Smooth muscle cell (in vitro differentiated cells): ENCODE data around the gene RAET1G. TPM values are rescaled to one million over a fixed set of nuclear protein-coding genes. Genes with fewer than 3 reads are reported as not detected.
"Not testable (repeated sequence)": the region's sequence is repeated elsewhere in the genome, so short reads cannot be mapped to it uniquely, and the experiment has no call there.

ENCODE experiments used
- DNase-seq: peaks from one replicate; lab custom pipeline; 2025; ENCODE audit not compliant: unreplicated experiment; lab: John Stamatoyannopoulos, UW
- H2AFZ ChIP-seq: fragments of 200-600 bp; sonication (generic); 2 replicates; pipeline ENCODE4 v1.6.0; 2016; ENCODE audit warnings: antibody characterized with exemption, low read depth, mild to moderate bottlenecking
- H3F3A ChIP-seq: fragments of 200-600 bp; sonication (generic); 2 replicates; pipeline ENCODE4 v1.6.0; 2017; ENCODE audit warnings: antibody characterized with exemption, low read depth
- H3K27ac ChIP-seq: fragments of 200-600 bp; sonication (generic); 2 replicates; pipeline ENCODE4 v1.5.1; 2016; ENCODE audit warnings: low read depth, mild to moderate bottlenecking
- H3K27me3 ChIP-seq: fragments of 200-600 bp; sonication (generic); 2 replicates; pipeline ENCODE4 v1.6.1; 2016; ENCODE audit warnings: low read depth, mild to moderate bottlenecking
- H3K36me3 ChIP-seq: fragments of 200-600 bp; sonication (generic); 2 replicates; pipeline ENCODE4 v1.5.1; 2016; ENCODE audit warnings: low read depth
- H3K4me1 ChIP-seq: fragments of 200-600 bp; sonication (generic); 2 replicates; pipeline ENCODE4 v1.5.1; 2016; ENCODE audit warnings: low read depth
- H3K4me2 ChIP-seq: fragments of 200-600 bp; sonication (generic); 2 replicates; pipeline ENCODE4 v1.6.0; 2016; ENCODE audit warnings: mild to moderate bottlenecking
- H3K4me3 ChIP-seq: fragments of 200-600 bp; sonication (generic); 2 replicates; pipeline ENCODE4 v1.5.1; 2016; ENCODE audit warnings: mild to moderate bottlenecking
- H3K79me2 ChIP-seq: fragments of 200-600 bp; sonication (generic); 2 replicates; pipeline ENCODE4 v1.6.0; 2016; ENCODE audit warnings: low read depth, mild to moderate bottlenecking
- H3K9ac ChIP-seq: fragments of 200-600 bp; sonication (generic); 2 replicates; pipeline ENCODE4 v1.6.0; 2016; ENCODE audit warnings: low read depth
- H3K9me3 ChIP-seq: fragments of 200-600 bp; sonication (generic); replicated peaks from 2 replicates; pipeline ENCODE4 v1.5.1; 2016; ENCODE audit warnings: low read depth
- H4K20me1 ChIP-seq: fragments of 200-600 bp; sonication (generic); 2 replicates; pipeline ENCODE4 v1.6.0; 2016; ENCODE audit warnings: low read depth
- CTCF ChIP-seq: fragments of 200-600 bp; sonication (generic); IDR thresholded peaks from 2 replicates; pipeline ENCODE4 v1.5.1; 2017; ENCODE audit warnings: borderline replicate concordance, mild to moderate bottlenecking, antibody characterized with exemption; ENCODE audit not compliant: insufficient read depth, poor library complexity, severe bottlenecking
- WGBS: methylation state at CpG from one replicate; pipeline ENCODE4 v1.1.7; 2016; ENCODE audit warnings: low lambda C conversion rate; 5-methylcytosine and 5-hydroxymethylcytosine counted together
- polyA plus RNA-seq: library from polyadenylated mRNA; unstranded; fragments of >200 nt; fragmentation: Nextera tagmentation; extraction: Ambion mirVana; gene quantifications from 2 replicates; pipeline ENCODE4 v1.2.1, GENCODE V29; 2016
- total RNA-seq: library from RNA; depleted of rRNA; stranded (reverse); fragments of >200 nt; gene quantifications from 2 replicates; pipeline ENCODE4 v1.2.3, GENCODE V29; 2014

Gene RAET1G
- total RNA-seq, result 0.31 and 2.4 TPM in 2 replicates
- polyA plus RNA-seq, result 0.84 and 1.7 TPM in 2 replicates

- H3F3A ChIP-seq, result no peaks in the 10 kb centered on the region
- H3K9ac ChIP-seq, result no peak within 1 kb of the TSS
- H3K79me2 ChIP-seq, result no peaks in the 10 kb centered on the region
- TF ChIP-seq CTCF, result no peak
- no peaks in the 10 kb centered on the region for H3K9me3 ChIP-seq
- H3K27me3 ChIP-seq, result peaks cover 65% of the 10 kb centered on the region
- peak within 1 kb of the TSS; percentile 87 for H2AFZ ChIP-seq
- no peaks in the 10 kb centered on the region for H3K36me3 ChIP-seq
- H3K27ac ChIP-seq, result no peak within 1 kb of the TSS
- DNase-seq, result peak; percentile 56
- peak within 1 kb of the TSS; percentile 56 for H3K4me3 ChIP-seq
- H3K4me1 ChIP-seq, result no peaks in the 10 kb centered on the region
- WGBS, result 3% methylated on average over 38 of the region's 40 CpGs
- no peaks in the 10 kb centered on the region for H4K20me1 ChIP-seq
- peak within 1 kb of the TSS; percentile 91 for H3K4me2 ChIP-seq
Observed at GRCh38 chr6:149922642-149923326, at the start of gene RAET1G. TSS of gene RAET1G (minus strand) at chr6:149923121. CDS start at chr6:149923010, 111 bp downstream.

GRCh38 chr6:149969635-149970034 lies 46.7 kb upstream of the RAET1G start:
- no peaks in the 10 kb centered on the region for H3F3A ChIP-seq
- TF ChIP-seq CTCF, result no peak
- H3K9me3 ChIP-seq, result no peaks in the 10 kb centered on the region
- H3K4me3 ChIP-seq, result no peak overlapping the region
- 75% methylated on average over 2 of the region's 2 CpGs for WGBS
- no peak overlapping the region for H3K9ac ChIP-seq
- no peak for DNase-seq
- H3K4me2 ChIP-seq, result no peak overlapping the region
- H3K36me3 ChIP-seq, result no peaks in the 10 kb centered on the region
- H2AFZ ChIP-seq, result no peak overlapping the region
- H3K4me1 ChIP-seq, result peaks cover under 1% of the 10 kb centered on the region
- no peaks in the 10 kb centered on the region for H4K20me1 ChIP-seq
- H3K27me3 ChIP-seq, result peaks cover 87% of the 10 kb centered on the region
- no peaks in the 10 kb centered on the region for H3K79me2 ChIP-seq
- H3K27ac ChIP-seq, result no peak overlapping the region

GRCh38 chr6:149968909-149969308 lies 46.0 kb upstream of the RAET1G start:
- not testable (repeated sequence) for H3K79me2 ChIP-seq, H3K9me3 ChIP-seq, H3K4me1 ChIP-seq, H3F3A ChIP-seq, H3K9ac ChIP-seq, DNase-seq, H2AFZ ChIP-seq, H3K4me3 ChIP-seq, H3K27ac ChIP-seq, H3K4me2 ChIP-seq, H4K20me1 ChIP-seq, H3K36me3 ChIP-seq
- 94% methylated on average over 2 of the region's 2 CpGs for WGBS
- peaks cover 87% of the 10 kb centered on the region for H3K27me3 ChIP-seq

- H3F3A ChIP-seq, H3K27ac ChIP-seq, H3K9me3 ChIP-seq, H4K20me1 ChIP-seq, H3K4me2 ChIP-seq, H2AFZ ChIP-seq, H3K4me1 ChIP-seq, H3K9ac ChIP-seq, DNase-seq, H3K79me2 ChIP-seq, H3K36me3 ChIP-seq, H3K4me3 ChIP-seq: not testable (repeated sequence)
- peaks cover 79% of the 10 kb centered on the region for H3K27me3 ChIP-seq
- 70% methylated on average over 2 of the region's 2 CpGs for WGBS
Observed at GRCh38 chr6:149967999-149968398, 45.1 kb upstream of the RAET1G start.
